Loucy (cell line): ENCODE data around the gene HIVEP2.

Experiments
- CTCF ChIP-seq: fragments of 200-600 bp; sonication (generic); conservative IDR thresholded peaks from 2 replicates; pipeline ENCODE4 v1.5.1; 2014; ENCODE audit warnings: mild to moderate bottlenecking, antibody characterized with exemption, low read length
- EZH2phosphoT487 ChIP-seq: fragments of 200-600 bp; IDR thresholded peaks from 2 replicates; pipeline ENCODE4 v1.6.1; 2018; ENCODE audit warnings: antibody characterized with exemption, mild to moderate bottlenecking, moderate library complexity, borderline replicate concordance

GRCh38 chr6:142750998-142751397, 194.0 kb downstream of the HIVEP2 start:
- TF ChIP-seq CTCF (no peak), EZH2phosphoT487 (no peak)
